ENCODE results near the gene RPL37. TPM values are rescaled to one million over a fixed set of nuclear protein-coding genes. Genes with fewer than 3 reads are reported as not detected.
"Not testable (repeated sequence)": the region's sequence is repeated elsewhere in the genome, so short reads cannot be mapped to it uniquely, and the experiment has no call there.

RPL37 gene
- total RNA-seq, 1 experiment from 2014 or later = 1,279 TPM

- DNase-seq (ENCODE audit: low read depth, low spot score); H3K4me1 ChIP-seq (ENCODE audit: control insufficient read depth in 1 of 2, insufficient read depth in 2 of 2, low read length in 2 of 2); H3K9ac ChIP-seq (ENCODE audit: low read length); H3K9me3 ChIP-seq (ENCODE audit: control insufficient read depth in 1 of 2, insufficient read depth in 1 of 2, low read depth in 1 of 2, low read length in 2 of 2); H3K27ac ChIP-seq (ENCODE audit: low read depth, low read length); H2AFZ ChIP-seq (ENCODE audit: low read depth, low read length, poor library complexity, severe bottlenecking); H3K4me2 ChIP-seq (ENCODE audit: low read length); H3K27me3 ChIP-seq (ENCODE audit: insufficient read depth, low read length); H3K9me2 ChIP-seq (ENCODE audit: insufficient read depth); ATAC-seq; intact Hi-C loops (cut with micrococcal nuclease); POLR2A ChIA-PET; BruUV-seq (replicated peaks); H3K4me3 ChIP-seq (replicated peaks in 1 of 2; ENCODE audit: low read depth in 1 of 2, low read length in 2 of 2); CTCF ChIA-PET; RAD21 ChIA-PET (ENCODE audit: low non-redundant PET in 1 of 2, low total read pairs in 2 of 2, uncharacterized antibody in 2 of 2, unreplicated experiment in 2 of 2): not testable (repeated sequence)
- Histone ChIP-seq H3K36me3 (ENCODE audit: control insufficient read depth in 1 of 2, insufficient read depth in 2 of 2, low read length in 2 of 2) (peaks cover 0 to 16% of the 10 kb centered on the region in 2 experiments; a peak in 3 of 4 replicates), H4K20me1 (ENCODE audit: insufficient read depth) (peaks cover 18% of the 10 kb centered on the region; the same call in 1 of the 2 replicates), H3K79me2 (ENCODE audit: insufficient read depth, low read length) (peaks cover 100% of the 10 kb centered on the region)
Observed at GRCh38 chr5:40792691-40793090, 42.3 kb downstream of the RPL37 start.

DNA sequence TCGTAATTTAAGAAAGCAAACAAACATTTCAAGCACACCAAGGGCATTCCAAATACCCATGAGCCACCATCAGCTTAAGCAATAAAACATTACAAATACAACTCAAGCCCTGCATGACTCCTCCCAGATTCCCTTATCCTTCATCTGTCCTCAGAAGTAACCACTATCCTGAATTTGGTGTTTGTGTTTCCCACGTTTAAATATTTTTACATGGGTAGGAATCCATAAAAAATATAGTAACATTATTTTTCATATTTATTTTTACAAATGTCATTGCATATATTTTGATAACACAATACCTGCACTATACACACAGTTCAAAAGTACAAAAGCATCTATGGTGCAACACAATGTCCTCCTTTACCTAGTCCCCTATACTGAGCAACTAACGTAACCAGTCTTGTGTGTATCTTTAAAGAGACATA is 43.3 kb downstream of the RPL37 start:
- DNase-seq (ENCODE audit: low read depth, low spot score) = no peak

More for the DNA sequence above, 43.3 kb downstream of the RPL37 start:
- Histone ChIP-seq H3K4me2 (ENCODE audit: low read length) (no peak overlapping the region), H2AFZ (ENCODE audit: low read depth, low read length, poor library complexity, severe bottlenecking) (no peak overlapping the region), H3K4me3 (replicated peaks in 1 of 2; ENCODE audit: low read depth in 1 of 2, low read length in 2 of 2) (no peak overlapping the region), H4K20me1 (ENCODE audit: insufficient read depth) (peaks cover 19% of the 10 kb centered on the region; the same call in 1 of the 2 replicates), H3K79me2 (ENCODE audit: insufficient read depth, low read length) (peaks cover 100% of the 10 kb centered on the region), H3K27me3 (ENCODE audit: insufficient read depth, low read length) (no peaks in the 10 kb centered on the region), H3K27ac (ENCODE audit: low read depth, low read length) (no peak overlapping the region), H3K9ac (ENCODE audit: low read length) (no peak overlapping the region), H3K9me3 (ENCODE audit: control insufficient read depth in 1 of 2, insufficient read depth in 1 of 2, low read depth in 1 of 2, low read length in 2 of 2) (peaks cover 0 to 6% of the 10 kb centered on the region in 2 experiments; a peak in 2 of 4 replicates), H3K36me3 (ENCODE audit: control insufficient read depth in 1 of 2, insufficient read depth in 2 of 2, low read length in 2 of 2) (peaks cover 0 to 17% of the 10 kb centered on the region in 2 experiments; a peak in 3 of 4 replicates), H3K9me2 (ENCODE audit: insufficient read depth) (no peaks in the 10 kb centered on the region), H3K4me1 (ENCODE audit: control insufficient read depth in 1 of 2, insufficient read depth in 2 of 2, low read length in 2 of 2) (peaks cover 4 to 5% of the 10 kb centered on the region in 2 experiments)
- no TSS peak for BruUV-seq (replicated peaks)
- intact Hi-C loops (cut with micrococcal nuclease) = no loop called here
- ChIA-PET RAD21 (ENCODE audit: low non-redundant PET in 1 of 2, low total read pairs in 2 of 2, uncharacterized antibody in 2 of 2, unreplicated experiment in 2 of 2) (no interaction called here), POLR2A (no interaction called here), CTCF (no interaction called here)
- no peak for ATAC-seq
- no peak for TF ChIP-seq FOSL1 (IDR thresholded peaks at IDR 0.05; ENCODE audit: low read depth)
- no peak for TF ChIP-seq POLR2A (IDR thresholded peaks at IDR 0.05; ENCODE audit: borderline replicate concordance, extremely low read depth, insufficient read depth, insufficient read length)
- TF ChIP-seq, protein P1, sequence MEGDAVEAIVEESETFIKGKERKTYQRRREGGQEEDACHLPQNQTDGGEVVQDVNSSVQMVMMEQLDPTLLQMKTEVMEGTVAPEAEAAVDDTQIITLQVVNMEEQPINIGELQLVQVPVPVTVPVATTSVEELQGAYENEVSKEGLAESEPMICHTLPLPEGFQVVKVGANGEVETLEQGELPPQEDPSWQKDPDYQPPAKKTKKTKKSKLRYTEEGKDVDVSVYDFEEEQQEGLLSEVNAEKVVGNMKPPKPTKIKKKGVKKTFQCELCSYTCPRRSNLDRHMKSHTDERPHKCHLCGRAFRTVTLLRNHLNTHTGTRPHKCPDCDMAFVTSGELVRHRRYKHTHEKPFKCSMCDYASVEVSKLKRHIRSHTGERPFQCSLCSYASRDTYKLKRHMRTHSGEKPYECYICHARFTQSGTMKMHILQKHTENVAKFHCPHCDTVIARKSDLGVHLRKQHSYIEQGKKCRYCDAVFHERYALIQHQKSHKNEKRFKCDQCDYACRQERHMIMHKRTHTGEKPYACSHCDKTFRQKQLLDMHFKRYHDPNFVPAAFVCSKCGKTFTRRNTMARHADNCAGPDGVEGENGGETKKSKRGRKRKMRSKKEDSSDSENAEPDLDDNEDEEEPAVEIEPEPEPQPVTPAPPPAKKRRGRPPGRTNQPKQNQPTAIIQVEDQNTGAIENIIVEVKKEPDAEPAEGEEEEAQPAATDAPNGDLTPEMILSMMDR (IDR thresholded peaks at IDR 0.05 in 2 of 3, conservative IDR thresholded peaks at IDR 0.05 in 1 of 3; ENCODE audit: borderline replicate concordance in 1 of 3, insufficient read depth in 1 of 3, low read depth in 2 of 3, low read length in 2 of 3) = no peak
- no peak for TF ChIP-seq SIN3A (IDR thresholded peaks at IDR 0.05; ENCODE audit: low read depth)
- no peak for TF ChIP-seq JUND (IDR thresholded peaks at IDR 0.05)
- no peak for TF ChIP-seq EZH2 (IDR thresholded peaks at IDR 0.05)
- TF ChIP-seq RAD21 (IDR thresholded peaks at IDR 0.05; ENCODE audit: low read depth) = no peak
- TF ChIP-seq EZH2phosphoT487 (IDR thresholded peaks at IDR 0.05; ENCODE audit: borderline replicate concordance) = no peak
- TF ChIP-seq CBX3 (IDR thresholded peaks at IDR 0.05; ENCODE audit: low read depth) = no peak
- no peak for TF ChIP-seq ZFX (IDR thresholded peaks at IDR 0.05)
- no peak for TF ChIP-seq EGR1 (IDR thresholded peaks at IDR 0.05; ENCODE audit: low read depth)
- TF ChIP-seq YY1 (IDR thresholded peaks at IDR 0.05; ENCODE audit: extremely low read depth, insufficient replicate concordance, low read depth, low read length) = no peak
- no peak for TF ChIP-seq TCF7L2 (IDR thresholded peaks at IDR 0.05; ENCODE audit: borderline replicate concordance, extremely low read depth, insufficient read depth, insufficient read length)
- TF ChIP-seq, protein P2, sequence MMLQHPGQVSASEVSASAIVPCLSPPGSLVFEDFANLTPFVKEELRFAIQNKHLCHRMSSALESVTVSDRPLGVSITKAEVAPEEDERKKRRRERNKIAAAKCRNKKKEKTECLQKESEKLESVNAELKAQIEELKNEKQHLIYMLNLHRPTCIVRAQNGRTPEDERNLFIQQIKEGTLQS (IDR thresholded peaks at IDR 0.05) = no peak
- no peak for TF ChIP-seq REST (IDR thresholded peaks at IDR 0.05; ENCODE audit: low read depth)
- TF ChIP-seq ZNF274 (IDR thresholded peaks at IDR 0.05; ENCODE audit: low read depth, low read length) = no peak
